Fibroblast of lung (primary cell): ENCODE results near the gene SUCLG1. TPM values are rescaled to one million over a fixed set of nuclear protein-coding genes. Genes with fewer than 3 reads are reported as not detected.

ENCODE experiments used
- DNase-seq, 2 donors: peaks; one replicate each; pipeline versions ENCODE4 v3.0.0 to v3.0.0-alpha.2; 2010; ENCODE audit warnings: low read depth in 2 of 2
- H2AFZ ChIP-seq: 2 replicates; pipeline ENCODE4 v1.5.1; 2012; ENCODE audit warnings: low read length, control low read depth, inconsistent platforms
- H3K27ac ChIP-seq: 2 replicates; pipeline ENCODE4 v1.5.1; 2011; ENCODE audit warnings: low read length, control low read depth; ENCODE audit not compliant: insufficient read depth
- H3K27me3 ChIP-seq: 2 replicates; pipeline ENCODE4 v1.5.1; 2011; ENCODE audit warnings: mild to moderate bottlenecking, low read length; ENCODE audit not compliant: control insufficient read depth, insufficient read depth
- H3K36me3 ChIP-seq: 2 replicates; pipeline ENCODE4 v1.5.1; 2011; ENCODE audit warnings: low read length; ENCODE audit not compliant: control insufficient read depth, insufficient read depth
- H3K4me1 ChIP-seq: 2 replicates; pipeline ENCODE4 v1.5.1; 2011; ENCODE audit warnings: low read length; ENCODE audit not compliant: control insufficient read depth, insufficient read depth; ENCODE audit errors: extremely low read depth
- H3K4me2 ChIP-seq: 2 replicates; pipeline ENCODE4 v1.5.1; 2011; ENCODE audit warnings: low read length, control low read depth; ENCODE audit not compliant: insufficient read depth; ENCODE audit errors: extremely low read depth
- H3K4me3 ChIP-seq, 4 experiments: fragments of 200-600 bp in 1 of 4; sonication (generic) in 1 of 4; replicated peaks in 1 of 4; 2 replicates each; pipeline ENCODE4 v1.5.1; 2011 to 2016; ENCODE audit warnings: low read length in 4 of 4, low read depth in 3 of 4, mild to moderate bottlenecking in 3 of 4, control low read depth in 2 of 4, inconsistent platforms in 1 of 4, mixed read lengths in 1 of 4; ENCODE audit not compliant: insufficient read depth in 1 of 4; ENCODE audit errors: control extremely low read depth in 1 of 4
- H3K79me2 ChIP-seq: 2 replicates; pipeline ENCODE4 v1.5.1; 2012; ENCODE audit warnings: mild to moderate bottlenecking, low read length, inconsistent platforms; ENCODE audit not compliant: control insufficient read depth, insufficient read depth
- H3K9ac ChIP-seq: 2 replicates; pipeline ENCODE4 v1.5.1; 2011; ENCODE audit warnings: mild to moderate bottlenecking, low read length, control low read depth; ENCODE audit not compliant: insufficient read depth
- H3K9me3 ChIP-seq: 2 replicates; pipeline ENCODE4 v1.5.1; 2012; ENCODE audit warnings: low read depth, low read length; ENCODE audit not compliant: control insufficient read depth, insufficient read depth
- H4K20me1 ChIP-seq: 2 replicates; pipeline ENCODE4 v1.5.1; 2011; ENCODE audit warnings: low read length; ENCODE audit not compliant: control insufficient read depth, insufficient read depth; ENCODE audit errors: extremely low read depth
- EZH2 ChIP-seq: IDR thresholded peaks from 2 replicates; pipeline ENCODE4 v1.5.1; 2012; ENCODE audit warnings: low read length, control low read depth, mild to moderate bottlenecking; ENCODE audit errors: missing control alignments
- polyA plus RNA-seq, 2 donors: library from polyadenylated mRNA; depleted of rRNA in 1 of 2; stranded (reverse) in 1 of 2; unstranded in 1 of 2; fragments of >200 nt; gene quantifications; 2 replicates each; pipeline ENCODE4 v1.2.1, GENCODE V29; 2011 to 2012; ENCODE audit warnings: missing spikeins in 1 of 2
- total RNA-seq: library from RNA; depleted of rRNA; stranded (reverse); fragments of >200 nt; gene quantifications from 2 replicates; pipeline ENCODE4 v1.2.1, GENCODE V29; 2014
- TF ChIP-seq, protein P1 (sequence below), 2 donors: IDR thresholded peaks in 1 of 2; conservative IDR thresholded peaks in 1 of 2; 1 replicate in 1 of 2; 2 replicates in 1 of 2; pipeline ENCODE4 v1.5.1; 2011 to 2012; ENCODE audit warnings: low read length in 2 of 2, control low read depth in 1 of 2, inconsistent platforms in 1 of 2, low read depth in 1 of 2, mild to moderate bottlenecking in 1 of 2

The SUCLG1 gene
- total and polyA plus RNA-seq, 2 donors (not counting 1 experiment from before 2014, with no cell fraction given) = 50.0 to 63.1 TPM

DNA sequence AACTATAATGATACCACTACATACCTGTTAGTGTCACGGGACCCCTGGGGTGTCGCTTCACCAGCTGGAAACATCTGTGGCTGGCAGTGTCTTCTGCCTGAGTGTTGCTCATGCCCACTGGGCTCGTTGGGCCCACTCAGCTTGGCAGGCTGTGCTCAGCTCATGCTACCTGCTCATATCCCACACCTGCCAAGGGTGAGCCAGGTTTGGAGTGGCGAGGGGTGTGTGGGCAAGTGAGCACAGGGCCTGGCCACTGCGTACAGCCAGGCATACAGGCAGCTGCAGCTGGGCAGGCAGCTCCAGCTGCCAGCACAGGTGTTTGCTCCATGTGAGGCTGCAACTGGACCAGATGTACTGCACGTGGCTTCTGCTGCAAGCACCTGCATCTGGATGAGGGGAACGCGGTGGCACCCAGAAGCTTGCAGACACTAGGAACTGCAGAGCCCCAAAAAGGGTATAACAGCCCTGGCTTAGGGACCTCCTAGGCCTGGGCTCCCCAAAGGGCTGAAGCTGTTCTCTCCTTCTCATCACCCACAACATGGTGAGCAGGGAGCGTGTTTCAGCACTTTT is 70.1 kb downstream of the SUCLG1 start:
- no peak overlapping the region for H3K4me3 ChIP-seq
- H3K79me2 ChIP-seq = no peaks in the 10 kb centered on the region
- no peaks in the 10 kb centered on the region for H3K4me1 ChIP-seq
- H3K9ac ChIP-seq = no peak overlapping the region
- no peak overlapping the region for H2AFZ ChIP-seq
- no peak for DNase-seq
- no peaks in the 10 kb centered on the region for H4K20me1 ChIP-seq
- TF ChIP-seq, protein P1, sequence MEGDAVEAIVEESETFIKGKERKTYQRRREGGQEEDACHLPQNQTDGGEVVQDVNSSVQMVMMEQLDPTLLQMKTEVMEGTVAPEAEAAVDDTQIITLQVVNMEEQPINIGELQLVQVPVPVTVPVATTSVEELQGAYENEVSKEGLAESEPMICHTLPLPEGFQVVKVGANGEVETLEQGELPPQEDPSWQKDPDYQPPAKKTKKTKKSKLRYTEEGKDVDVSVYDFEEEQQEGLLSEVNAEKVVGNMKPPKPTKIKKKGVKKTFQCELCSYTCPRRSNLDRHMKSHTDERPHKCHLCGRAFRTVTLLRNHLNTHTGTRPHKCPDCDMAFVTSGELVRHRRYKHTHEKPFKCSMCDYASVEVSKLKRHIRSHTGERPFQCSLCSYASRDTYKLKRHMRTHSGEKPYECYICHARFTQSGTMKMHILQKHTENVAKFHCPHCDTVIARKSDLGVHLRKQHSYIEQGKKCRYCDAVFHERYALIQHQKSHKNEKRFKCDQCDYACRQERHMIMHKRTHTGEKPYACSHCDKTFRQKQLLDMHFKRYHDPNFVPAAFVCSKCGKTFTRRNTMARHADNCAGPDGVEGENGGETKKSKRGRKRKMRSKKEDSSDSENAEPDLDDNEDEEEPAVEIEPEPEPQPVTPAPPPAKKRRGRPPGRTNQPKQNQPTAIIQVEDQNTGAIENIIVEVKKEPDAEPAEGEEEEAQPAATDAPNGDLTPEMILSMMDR (conservative IDR thresholded peaks at IDR 0.05 in 1 of 2, IDR thresholded peaks at IDR 0.05 in 1 of 2; ENCODE audit: low read depth in 1 of 2, low read length in 2 of 2) = no peak
- TF ChIP-seq EZH2 = no peak
- H3K4me2 ChIP-seq = no peak overlapping the region
- no peak overlapping the region for H3K27ac ChIP-seq
- H3K9me3 ChIP-seq = no peaks in the 10 kb centered on the region
- no peaks in the 10 kb centered on the region for H3K27me3 ChIP-seq
- H3K36me3 ChIP-seq = no peaks in the 10 kb centered on the region

DNA sequence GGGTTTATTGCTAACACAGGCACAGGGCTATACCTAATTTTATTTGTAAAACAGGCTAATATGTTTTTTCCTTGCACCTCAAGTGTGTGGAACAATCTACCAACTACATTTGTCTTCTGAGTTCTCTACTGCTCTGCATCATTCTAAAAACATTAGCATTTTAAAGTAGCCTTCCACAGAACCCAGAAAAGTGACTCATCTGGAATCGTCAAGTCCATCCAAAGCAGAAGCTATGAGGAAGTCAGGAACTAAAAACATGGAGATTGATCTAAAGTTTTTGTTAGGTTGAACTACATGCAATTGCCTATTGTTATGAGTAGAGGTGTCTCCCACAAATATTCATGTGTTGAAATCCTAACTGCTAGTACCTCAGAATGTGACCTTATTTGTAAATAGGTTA is 70.9 kb downstream of the SUCLG1 start:
- Histone ChIP-seq H3K4me1 (no peaks in the 10 kb centered on the region), H3K4me2 (no peak overlapping the region), H3K4me3 (no peak overlapping the region), H4K20me1 (no peaks in the 10 kb centered on the region), H2AFZ (no peak overlapping the region), H3K27ac (no peak overlapping the region), H3K27me3 (no peaks in the 10 kb centered on the region), H3K9me3 (no peaks in the 10 kb centered on the region), H3K9ac (no peak overlapping the region), H3K79me2 (no peaks in the 10 kb centered on the region), H3K36me3 (no peaks in the 10 kb centered on the region)
- TF ChIP-seq EZH2 = no peak
- TF ChIP-seq, protein P1 (conservative IDR thresholded peaks at IDR 0.05 in 1 of 2, IDR thresholded peaks at IDR 0.05 in 1 of 2; ENCODE audit: low read depth in 1 of 2, low read length in 2 of 2) = no peak
- DNase-seq = peak in 1 of 2 donors; percentile 40

DNA sequence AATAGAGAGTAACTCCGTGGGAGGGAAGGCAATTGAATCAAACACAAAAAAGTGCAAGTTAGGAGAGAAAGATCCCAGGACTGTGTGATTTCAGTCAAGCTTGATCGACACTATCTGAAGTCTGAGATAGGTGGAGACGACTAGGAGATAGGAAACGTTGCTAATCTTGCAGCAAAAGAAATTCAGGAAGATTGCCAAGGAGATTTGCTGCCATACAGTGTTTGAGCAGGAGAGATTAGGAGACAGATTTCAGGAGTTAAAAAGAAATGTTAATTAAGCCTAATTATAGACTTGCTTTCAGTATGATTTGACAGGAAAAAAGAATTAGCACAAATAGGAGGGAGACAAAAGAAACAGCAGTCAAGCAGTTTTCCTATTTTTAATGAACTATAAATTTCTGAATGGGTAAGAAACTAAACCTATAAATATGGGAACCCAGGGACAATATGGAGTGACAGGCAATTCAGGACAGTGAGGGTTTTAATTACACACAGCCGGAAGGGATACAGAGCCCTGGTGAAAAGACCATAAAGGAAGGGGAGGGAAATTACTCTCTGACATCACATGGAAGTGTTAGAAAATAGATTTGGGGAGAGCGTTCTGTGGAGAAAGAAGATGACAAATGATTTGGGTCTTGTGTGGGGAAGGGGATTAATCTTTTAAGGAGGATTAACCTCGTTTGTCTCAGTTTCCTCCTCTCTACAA is 72.6 kb downstream of the SUCLG1 start:
- H3K27ac ChIP-seq = no peak overlapping the region
- DNase-seq = no peak

More for the DNA sequence above, 72.6 kb downstream of the SUCLG1 start:
- no peaks in the 10 kb centered on the region for H3K79me2 ChIP-seq
- no peak overlapping the region for H3K4me3 ChIP-seq
- no peak overlapping the region for H3K4me2 ChIP-seq
- no peaks in the 10 kb centered on the region for H3K36me3 ChIP-seq
- no peaks in the 10 kb centered on the region for H3K9me3 ChIP-seq
- no peaks in the 10 kb centered on the region for H3K27me3 ChIP-seq
- no peaks in the 10 kb centered on the region for H3K4me1 ChIP-seq
- H3K9ac ChIP-seq = no peak overlapping the region
- no peaks in the 10 kb centered on the region for H4K20me1 ChIP-seq
- no peak overlapping the region for H2AFZ ChIP-seq
- no peak for TF ChIP-seq EZH2
- TF ChIP-seq, protein P1 (conservative IDR thresholded peaks at IDR 0.05 in 1 of 2, IDR thresholded peaks at IDR 0.05 in 1 of 2; ENCODE audit: low read depth in 1 of 2, low read length in 2 of 2) = no peak
